ENCODE data around the gene ZGLP1. TPM values are rescaled to one million over a fixed set of nuclear protein-coding genes. Genes with fewer than 3 reads are reported as not detected.

ZGLP1 gene
- 1 to 10 TPM; 2.7 to 7.0 (median 3.2) TPM for total RNA-seq
- 10 to 100 TPM; 11.6 to 24.1 (median 19.7) TPM for polyA plus RNA-seq
- long read RNA-seq, donor 1, partial matches to known transcripts, result 0 of 2 reads
- long read RNA-seq, donor 1, other reads (novel, unspliced or antisense), result 0 of 2 reads
- long read RNA-seq, donor 2, partial matches to known transcripts, result 0 of 1 reads
- long read RNA-seq, donor 2, other reads (novel, unspliced or antisense), result 0 of 1 reads

GRCh38 chr19:10309423-10309822 is at the start of gene ZGLP1:
TSS of gene ZGLP1 (minus strand) at chr19:10309815.
- H3K27me3 ChIP-seq (replicated peaks in 1 of 7), result no peaks in the 10 kb centered on the region
- H3K36me3 ChIP-seq, result peaks cover 0 to 46% (median 5%) of the 10 kb centered on the region in 6 donors
- peaks cover 0 to 19% (median 5%) of the 10 kb centered on the region in 6 donors for H3K4me1 ChIP-seq
- H3K9me3 ChIP-seq, result no peaks in the 10 kb centered on the region
- intact Hi-C loops (cut with DNase I; ENCODE audit: low total_unique reads), result no loop called here
- DNase-seq, result no peak
- TF ChIP-seq CTCF (IDR thresholded peaks at IDR 0.05 in 8 of 11, conservative IDR thresholded peaks at IDR 0.05 in 3 of 11), result no peak
- no peak for TF ChIP-seq POLR2A (IDR thresholded peaks at IDR 0.05)
- H3K4me3 ChIP-seq, result no peak within 1 kb of the TSS
- H3K27ac ChIP-seq, result no peak within 1 kb of the TSS
- WGBS, 5 donors, result 85 to 92% (median 91%) methylated on average over 15 to 24 of the region's 24 CpGs

GRCh38 chr19:10356431-10356830 is 46.8 kb upstream of the ZGLP1 start:
- Histone ChIP-seq H3K4me1 (no peaks in the 10 kb centered on the region), H3K9me3 (no peaks in the 10 kb centered on the region), H3K27ac (no peak overlapping the region), H3K4me3 (no peak overlapping the region), H3K27me3 (replicated peaks in 1 of 7) (no peaks in the 10 kb centered on the region), H3K36me3 (peaks cover 3 to 100% (median 93%) of the 10 kb centered on the region in 6 donors)
- intact Hi-C loops (cut with DNase I; ENCODE audit: low total_unique reads), result no loop called here
- TF ChIP-seq POLR2A (IDR thresholded peaks at IDR 0.05) (no peak), CTCF (IDR thresholded peaks at IDR 0.05 in 8 of 11, conservative IDR thresholded peaks at IDR 0.05 in 3 of 11) (no peak), POLR2AphosphoS5 (IDR thresholded peaks at IDR 0.05) (no peak)
- no peak for DNase-seq
- WGBS, 5 donors, result 90 to 100% (median 97%) methylated on average over 5 to 12 of the region's 12 CpGs

- no peaks in the 10 kb centered on the region for H3K4me1 ChIP-seq
- no peak overlapping the region for H3K27ac ChIP-seq
- H3K4me3 ChIP-seq, result no peak overlapping the region
- H3K27me3 ChIP-seq (replicated peaks in 1 of 7), result no peaks in the 10 kb centered on the region
- DNase-seq, result no peak
- peaks cover 3 to 99% (median 92%) of the 10 kb centered on the region in 6 donors for H3K36me3 ChIP-seq
- intact Hi-C loops (cut with DNase I; ENCODE audit: low total_unique reads), result no loop called here
- 91 to 98% (median 91%) methylated on average over 24 to 32 of the region's 32 CpGs for WGBS, 5 donors
- H3K9me3 ChIP-seq, result no peaks in the 10 kb centered on the region
- no peak for TF ChIP-seq POLR2A (IDR thresholded peaks at IDR 0.05)
- TF ChIP-seq POLR2AphosphoS5 (IDR thresholded peaks at IDR 0.05), result peak in 1 of 3 donors; percentile 51
Observed at GRCh38 chr19:10353793-10354391, 44.3 kb upstream of the ZGLP1 start.

GRCh38 chr19:10352764-10353671 is 43.4 kb upstream of the ZGLP1 start:
- 89 to 92% (median 90%) methylated on average over 54 to 63 of the region's 63 CpGs for WGBS, 5 donors

More at GRCh38 chr19:10352764-10353671, 43.4 kb upstream of the ZGLP1 start:
- Histone ChIP-seq H3K4me1 (no peaks in the 10 kb centered on the region), H3K27ac (no peak overlapping the region), H3K36me3 (peaks cover 3 to 91% (median 84%) of the 10 kb centered on the region in 6 donors), H3K4me3 (no peak overlapping the region), H3K9me3 (no peaks in the 10 kb centered on the region), H3K27me3 (replicated peaks in 1 of 7) (no peaks in the 10 kb centered on the region)
- intact Hi-C loops (cut with DNase I; ENCODE audit: low total_unique reads), result no loop called here
- TF ChIP-seq POLR2AphosphoS5 (IDR thresholded peaks at IDR 0.05) (peak in 1 of 3 donors; percentile 47), POLR2A (IDR thresholded peaks at IDR 0.05) (no peak), CTCF (IDR thresholded peaks at IDR 0.05 in 8 of 11, conservative IDR thresholded peaks at IDR 0.05 in 3 of 11) (no peak)
- DNase-seq, result no peak
